RWPE2 (cell line): ENCODE results near the gene PTPRD.

Experiments
- ATAC-seq: fragments of 200-7000 bp; cut with Tn5 transposase; 3 replicates; pipeline ENCODE4 v1.9.1; 2021; ENCODE audit warnings: low read depth
- DNase-seq: peaks from one replicate; pipeline ENCODE4 v3.0.0-alpha.2; 2020; ENCODE audit warnings: low spot score
- H3K27ac ChIP-seq: fragments of 450-650 bp; 2 replicates; pipeline ENCODE4 v1.5.1; 2017; ENCODE audit warnings: mild to moderate bottlenecking; ENCODE audit not compliant: poor library complexity, severe bottlenecking
- H3K27me3 ChIP-seq: fragments of 250-450 bp; sonication (Bioruptor Pico); 2 replicates; pipeline ENCODE4 v1.5.1; 2021; ENCODE audit warnings: mild to moderate bottlenecking, moderate library complexity; ENCODE audit not compliant: insufficient read depth, poor library complexity, severe bottlenecking
- H3K36me3 ChIP-seq: fragments of 250-450 bp; sonication (Bioruptor Pico); 2 replicates; pipeline ENCODE4 v1.5.1; 2020; ENCODE audit warnings: low read depth, mild to moderate bottlenecking, moderate library complexity
- H3K4me1 ChIP-seq: fragments of 250-450 bp; sonication (Bioruptor Pico); 2 replicates; pipeline ENCODE4 v1.5.1; 2021; ENCODE audit warnings: mild to moderate bottlenecking, moderate library complexity; ENCODE audit not compliant: insufficient read depth, poor library complexity, severe bottlenecking
- H3K4me3 ChIP-seq: fragments of 250-450 bp; sonication (Bioruptor Pico); 2 replicates; pipeline ENCODE4 v1.5.1; 2021; ENCODE audit warnings: mild to moderate bottlenecking, moderate library complexity; ENCODE audit not compliant: severe bottlenecking
- H3K9me3 ChIP-seq: fragments of 250-450 bp; sonication (Bioruptor Pico); 2 replicates; pipeline ENCODE4 v1.5.1; 2021; ENCODE audit warnings: mild to moderate bottlenecking, moderate library complexity; ENCODE audit not compliant: severe bottlenecking
- TF ChIP-seq, protein P1 (sequence below): fragments of 450-650 bp; IDR thresholded peaks from one replicate; pipeline ENCODE4 v1.5.1; 2017; ENCODE audit warnings: mild to moderate bottlenecking, moderate library complexity; ENCODE audit not compliant: poor library complexity, severe bottlenecking

The PTPRD gene

DNA sequence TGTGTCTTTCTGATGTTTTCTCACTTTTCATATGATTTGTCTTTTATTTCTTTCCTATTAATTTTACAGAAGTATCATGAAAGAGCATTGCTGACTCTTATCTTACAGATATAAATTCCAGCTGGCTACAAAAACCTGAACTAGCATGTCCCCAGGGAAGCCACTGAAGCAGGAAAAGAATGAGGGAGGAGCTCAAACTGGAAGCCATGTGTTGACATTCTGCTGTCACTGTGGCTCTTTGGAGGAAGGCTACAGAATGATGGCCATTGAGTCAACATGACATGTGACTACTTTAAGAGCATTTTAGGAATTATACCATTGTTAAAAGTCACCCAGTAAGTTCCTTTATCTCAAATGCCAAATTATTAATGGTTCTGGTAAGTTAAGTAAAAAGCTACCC is 2174.9 kb downstream of the PTPRD start:
- ATAC-seq, result no peak
- DNase-seq, result no peak
- Histone ChIP-seq H3K27ac (no peak overlapping the region), H3K36me3 (no peaks in the 10 kb centered on the region), H3K9me3 (no peaks in the 10 kb centered on the region), H3K4me3 (no peak overlapping the region), H3K27me3 (no peaks in the 10 kb centered on the region), H3K4me1 (no peaks in the 10 kb centered on the region)
- TF ChIP-seq, protein P1, sequence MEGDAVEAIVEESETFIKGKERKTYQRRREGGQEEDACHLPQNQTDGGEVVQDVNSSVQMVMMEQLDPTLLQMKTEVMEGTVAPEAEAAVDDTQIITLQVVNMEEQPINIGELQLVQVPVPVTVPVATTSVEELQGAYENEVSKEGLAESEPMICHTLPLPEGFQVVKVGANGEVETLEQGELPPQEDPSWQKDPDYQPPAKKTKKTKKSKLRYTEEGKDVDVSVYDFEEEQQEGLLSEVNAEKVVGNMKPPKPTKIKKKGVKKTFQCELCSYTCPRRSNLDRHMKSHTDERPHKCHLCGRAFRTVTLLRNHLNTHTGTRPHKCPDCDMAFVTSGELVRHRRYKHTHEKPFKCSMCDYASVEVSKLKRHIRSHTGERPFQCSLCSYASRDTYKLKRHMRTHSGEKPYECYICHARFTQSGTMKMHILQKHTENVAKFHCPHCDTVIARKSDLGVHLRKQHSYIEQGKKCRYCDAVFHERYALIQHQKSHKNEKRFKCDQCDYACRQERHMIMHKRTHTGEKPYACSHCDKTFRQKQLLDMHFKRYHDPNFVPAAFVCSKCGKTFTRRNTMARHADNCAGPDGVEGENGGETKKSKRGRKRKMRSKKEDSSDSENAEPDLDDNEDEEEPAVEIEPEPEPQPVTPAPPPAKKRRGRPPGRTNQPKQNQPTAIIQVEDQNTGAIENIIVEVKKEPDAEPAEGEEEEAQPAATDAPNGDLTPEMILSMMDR, result no peak

DNA sequence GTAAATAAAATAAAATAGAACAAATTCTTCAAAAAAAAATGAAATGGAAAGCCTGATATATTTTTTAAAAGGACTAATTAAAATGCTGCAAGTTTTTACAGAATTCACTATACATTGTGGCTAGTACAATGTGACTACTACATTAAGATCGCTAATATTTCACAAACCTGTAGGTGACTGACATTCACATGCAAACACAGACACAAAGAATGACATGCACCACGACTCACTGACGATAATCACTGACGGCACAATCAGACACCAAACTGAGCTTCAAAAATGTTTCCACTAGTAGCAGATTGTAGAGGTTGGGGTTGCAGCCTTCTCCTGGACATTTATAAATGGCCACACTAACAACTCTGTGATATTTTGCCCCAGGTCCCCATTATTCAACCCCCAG is 2175.5 kb downstream of the PTPRD start:
- H3K4me3 ChIP-seq, result no peak overlapping the region
- H3K27ac ChIP-seq, result no peak overlapping the region
- H3K4me1 ChIP-seq, result no peaks in the 10 kb centered on the region
- TF ChIP-seq, protein P1, result no peak
- no peaks in the 10 kb centered on the region for H3K27me3 ChIP-seq
- no peaks in the 10 kb centered on the region for H3K36me3 ChIP-seq
- ATAC-seq (no peak), DNase-seq (no peak)
- H3K9me3 ChIP-seq, result no peaks in the 10 kb centered on the region

DNA sequence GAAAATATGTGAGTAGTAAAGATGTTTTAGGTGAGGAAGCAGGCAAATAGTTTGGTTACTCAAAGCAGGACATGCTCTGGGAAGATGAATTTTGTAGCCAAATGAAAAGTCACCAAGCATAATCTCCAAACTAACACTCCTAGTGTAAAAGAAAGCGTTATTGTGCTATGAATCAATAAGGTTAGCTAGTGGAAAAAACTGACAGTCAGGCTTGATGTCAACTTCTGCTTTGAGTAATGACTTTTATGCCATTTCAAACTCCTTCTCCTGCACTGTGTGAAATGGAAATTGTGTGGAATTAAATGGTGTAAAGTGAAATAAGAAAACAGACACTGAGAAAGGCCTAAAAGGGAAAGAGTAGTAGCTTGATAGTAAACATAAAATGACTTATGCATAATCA is 2176.0 kb downstream of the PTPRD start:
- Histone ChIP-seq H3K4me1 (no peaks in the 10 kb centered on the region), H3K4me3 (no peak overlapping the region), H3K27ac (no peak overlapping the region), H3K27me3 (no peaks in the 10 kb centered on the region), H3K9me3 (no peaks in the 10 kb centered on the region), H3K36me3 (no peaks in the 10 kb centered on the region)
- TF ChIP-seq, protein P1, result no peak
- DNase-seq (no peak), ATAC-seq (no peak)

GRCh38 chr9:8434621-8435020 is 2178.2 kb downstream of the PTPRD start:
- TF ChIP-seq, protein P1, result no peak
- no peaks in the 10 kb centered on the region for H3K27me3 ChIP-seq
- DNase-seq, result no peak
- no peaks in the 10 kb centered on the region for H3K36me3 ChIP-seq
- H3K4me1 ChIP-seq, result no peaks in the 10 kb centered on the region
- H3K4me3 ChIP-seq, result no peak overlapping the region
- H3K27ac ChIP-seq, result no peak overlapping the region
- H3K9me3 ChIP-seq, result no peaks in the 10 kb centered on the region
- no peak for ATAC-seq

DNA sequence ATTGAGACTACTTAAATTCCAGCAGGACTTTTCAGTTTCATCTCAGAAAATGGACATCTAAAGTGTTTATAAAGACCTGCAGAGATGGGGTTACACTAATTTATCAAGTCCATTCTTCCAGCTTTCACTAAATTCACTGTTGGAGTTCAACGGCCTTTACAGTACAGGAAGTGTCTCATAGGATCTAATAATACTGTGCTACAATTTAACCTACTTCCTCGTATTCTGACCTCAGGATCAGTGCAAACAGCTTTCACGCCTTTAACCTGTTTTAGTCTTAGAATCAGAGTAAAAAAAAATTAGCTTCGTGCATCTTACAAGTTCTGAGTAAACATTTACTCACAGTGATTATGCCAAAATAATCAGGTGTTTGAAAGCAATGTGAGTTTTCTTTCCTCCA is 2180.6 kb downstream of the PTPRD start:
- H3K9me3 ChIP-seq, result no peaks in the 10 kb centered on the region
- H3K27ac ChIP-seq, result no peak overlapping the region
- no peaks in the 10 kb centered on the region for H3K4me1 ChIP-seq
- H3K27me3 ChIP-seq, result no peaks in the 10 kb centered on the region
- no peaks in the 10 kb centered on the region for H3K36me3 ChIP-seq
- no peak for DNase-seq
- TF ChIP-seq, protein P1, result no peak
- ATAC-seq, result no peak
- no peak overlapping the region for H3K4me3 ChIP-seq
